ENCODE measurements around the gene GTSE1. TPM values are rescaled to one million over a fixed set of nuclear protein-coding genes. Genes with fewer than 3 reads are reported as not detected.

The GTSE1 gene
- total and polyA plus RNA-seq, 2 donors (not counting 1 experiment from before 2014, with no cell fraction given), result 2.0 to 3.6 TPM

DNA sequence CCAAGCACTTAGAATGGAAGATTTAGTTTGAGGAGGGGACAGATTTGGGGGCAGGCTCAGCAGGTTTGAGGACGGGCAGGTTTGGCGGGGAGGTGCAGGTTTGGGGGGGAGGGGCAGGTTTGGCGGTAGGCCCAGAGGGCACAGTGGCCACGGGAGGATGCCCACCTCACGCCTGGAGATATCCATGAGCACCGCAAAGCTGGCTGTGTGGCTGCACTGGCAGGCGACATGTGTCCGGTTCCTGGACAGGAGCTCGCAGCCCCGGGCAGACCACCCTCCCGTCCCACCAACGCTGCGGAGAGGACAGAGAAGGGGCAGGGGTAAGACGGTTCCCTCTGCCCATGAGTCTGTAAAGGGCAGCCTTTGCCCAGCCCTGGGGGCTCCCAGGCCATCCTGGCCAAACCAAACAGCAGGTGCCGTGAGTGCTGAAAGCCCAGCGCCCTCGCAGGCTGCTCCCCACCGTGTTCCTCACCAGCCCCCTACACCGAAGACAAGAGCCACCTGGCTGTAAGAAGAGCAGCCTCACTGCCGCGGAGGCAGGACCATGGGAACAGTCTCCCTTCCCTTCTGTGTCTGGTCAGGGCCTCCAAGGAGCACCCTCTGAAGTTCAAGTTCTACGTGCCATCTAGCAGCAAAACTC is 81.9 kb downstream of the GTSE1 start:
- Histone ChIP-seq H3K9ac (ENCODE audit: insufficient read depth, low read length) (no peak overlapping the region), H3K9me3 (ENCODE audit: control insufficient read depth, insufficient read depth, low read depth, low read length) (no peaks in the 10 kb centered on the region), H3K36me3 (ENCODE audit: control insufficient read depth, insufficient read depth, low read length) (no peaks in the 10 kb centered on the region), H4K20me1 (ENCODE audit: control insufficient read depth, extremely low read depth, insufficient read depth, low read length) (no peaks in the 10 kb centered on the region), H3K79me2 (ENCODE audit: control insufficient read depth, insufficient read depth, low read length) (no peaks in the 10 kb centered on the region), H3K27ac (ENCODE audit: insufficient read depth, low read length) (no peak overlapping the region), H3K4me2 (ENCODE audit: extremely low read depth, insufficient read depth, low read length) (no peak overlapping the region), H3K4me1 (ENCODE audit: control insufficient read depth, extremely low read depth, insufficient read depth, low read length) (no peaks in the 10 kb centered on the region), H3K4me3 (replicated peaks in 1 of 4; ENCODE audit: control extremely low read depth in 1 of 4, insufficient read depth in 1 of 4, low read depth in 3 of 4, low read length in 4 of 4) (no peak overlapping the region), H2AFZ (ENCODE audit: low read length) (no peak overlapping the region), H3K27me3 (ENCODE audit: control insufficient read depth, insufficient read depth, low read length) (no peaks in the 10 kb centered on the region)
- DNase-seq (ENCODE audit: low read depth in 2 of 2), result no peak
- no peak for TF ChIP-seq EZH2 (IDR thresholded peaks at IDR 0.05; ENCODE audit: low read length, missing control alignments)
- TF ChIP-seq, protein P1, sequence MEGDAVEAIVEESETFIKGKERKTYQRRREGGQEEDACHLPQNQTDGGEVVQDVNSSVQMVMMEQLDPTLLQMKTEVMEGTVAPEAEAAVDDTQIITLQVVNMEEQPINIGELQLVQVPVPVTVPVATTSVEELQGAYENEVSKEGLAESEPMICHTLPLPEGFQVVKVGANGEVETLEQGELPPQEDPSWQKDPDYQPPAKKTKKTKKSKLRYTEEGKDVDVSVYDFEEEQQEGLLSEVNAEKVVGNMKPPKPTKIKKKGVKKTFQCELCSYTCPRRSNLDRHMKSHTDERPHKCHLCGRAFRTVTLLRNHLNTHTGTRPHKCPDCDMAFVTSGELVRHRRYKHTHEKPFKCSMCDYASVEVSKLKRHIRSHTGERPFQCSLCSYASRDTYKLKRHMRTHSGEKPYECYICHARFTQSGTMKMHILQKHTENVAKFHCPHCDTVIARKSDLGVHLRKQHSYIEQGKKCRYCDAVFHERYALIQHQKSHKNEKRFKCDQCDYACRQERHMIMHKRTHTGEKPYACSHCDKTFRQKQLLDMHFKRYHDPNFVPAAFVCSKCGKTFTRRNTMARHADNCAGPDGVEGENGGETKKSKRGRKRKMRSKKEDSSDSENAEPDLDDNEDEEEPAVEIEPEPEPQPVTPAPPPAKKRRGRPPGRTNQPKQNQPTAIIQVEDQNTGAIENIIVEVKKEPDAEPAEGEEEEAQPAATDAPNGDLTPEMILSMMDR (conservative IDR thresholded peaks at IDR 0.05 in 1 of 2, IDR thresholded peaks at IDR 0.05 in 1 of 2; ENCODE audit: low read depth in 1 of 2, low read length in 2 of 2), result no peak

DNA sequence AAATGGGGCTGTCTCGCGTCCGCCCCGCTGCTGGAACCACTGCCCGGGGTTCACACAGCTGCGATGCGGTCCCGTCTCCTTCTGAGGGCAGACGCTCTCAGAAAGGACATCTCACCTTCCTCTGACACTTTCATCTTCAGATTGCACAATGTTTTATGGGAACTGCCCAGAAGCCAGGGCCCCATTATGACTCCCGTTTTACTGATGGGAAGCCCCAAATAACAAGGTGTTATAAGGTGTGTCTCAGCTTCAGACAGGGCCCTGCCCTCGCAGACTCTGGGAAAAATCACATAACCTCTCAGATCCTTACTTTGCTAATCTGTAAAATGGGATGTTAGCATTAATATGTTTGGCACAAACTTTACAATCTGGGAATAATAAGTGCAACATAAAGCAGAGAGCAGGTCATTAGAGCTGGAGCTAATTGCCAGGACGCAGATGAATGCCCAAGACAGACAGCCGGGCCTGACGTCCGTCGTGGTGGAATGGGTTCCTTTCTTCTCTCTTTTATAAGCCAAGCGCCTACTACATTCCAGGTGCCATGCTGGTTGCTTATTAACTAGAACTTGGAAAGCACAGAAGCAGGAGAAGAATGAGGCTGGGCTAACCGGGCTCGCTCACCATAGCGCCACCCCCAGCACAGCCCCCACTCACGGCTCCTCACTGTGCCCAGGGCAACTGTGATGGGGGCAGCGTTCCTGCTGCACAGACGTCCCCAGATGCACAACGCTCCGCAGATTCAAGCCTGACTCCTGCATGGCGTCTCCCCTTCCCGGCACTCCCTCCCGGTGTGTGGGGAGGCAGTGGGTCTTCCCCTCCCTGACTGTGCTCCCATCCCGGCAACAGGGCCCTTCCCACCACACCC is 82.6 kb downstream of the GTSE1 start:
- Histone ChIP-seq H3K27me3 (ENCODE audit: control insufficient read depth, insufficient read depth, low read length) (no peaks in the 10 kb centered on the region), H2AFZ (ENCODE audit: low read length) (no peak overlapping the region), H4K20me1 (ENCODE audit: control insufficient read depth, extremely low read depth, insufficient read depth, low read length) (no peaks in the 10 kb centered on the region), H3K9me3 (ENCODE audit: control insufficient read depth, insufficient read depth, low read depth, low read length) (no peaks in the 10 kb centered on the region), H3K36me3 (ENCODE audit: control insufficient read depth, insufficient read depth, low read length) (no peaks in the 10 kb centered on the region), H3K9ac (ENCODE audit: insufficient read depth, low read length) (no peak overlapping the region), H3K27ac (ENCODE audit: insufficient read depth, low read length) (no peak overlapping the region), H3K4me3 (replicated peaks in 1 of 4; ENCODE audit: control extremely low read depth in 1 of 4, insufficient read depth in 1 of 4, low read depth in 3 of 4, low read length in 4 of 4) (no peak overlapping the region), H3K79me2 (ENCODE audit: control insufficient read depth, insufficient read depth, low read length) (no peaks in the 10 kb centered on the region), H3K4me1 (ENCODE audit: control insufficient read depth, extremely low read depth, insufficient read depth, low read length) (no peaks in the 10 kb centered on the region), H3K4me2 (ENCODE audit: extremely low read depth, insufficient read depth, low read length) (no peak overlapping the region)
- no peak for DNase-seq (ENCODE audit: low read depth in 2 of 2)
- TF ChIP-seq, protein P1 (conservative IDR thresholded peaks at IDR 0.05 in 1 of 2, IDR thresholded peaks at IDR 0.05 in 1 of 2; ENCODE audit: low read depth in 1 of 2, low read length in 2 of 2), result no peak
- TF ChIP-seq EZH2 (IDR thresholded peaks at IDR 0.05; ENCODE audit: low read length, missing control alignments), result no peak

DNA sequence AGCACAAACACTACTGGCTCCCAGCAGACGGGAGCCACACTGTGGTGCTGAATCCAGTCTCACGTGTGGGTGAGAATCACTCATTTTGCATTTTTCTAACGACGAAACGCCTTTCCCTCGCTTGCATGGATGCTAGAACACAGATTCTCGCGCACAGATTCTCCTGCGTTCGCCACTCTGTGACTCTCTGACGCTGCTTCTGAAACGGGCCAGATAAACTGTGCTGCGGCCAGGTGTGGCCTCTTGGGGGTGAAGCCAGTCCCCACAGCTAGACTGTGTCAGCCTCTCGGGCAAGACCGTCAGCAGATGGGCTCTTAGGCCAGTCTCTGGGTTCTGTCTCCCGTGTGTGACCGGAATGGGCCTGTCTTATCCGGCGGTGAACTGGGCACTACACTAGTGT is 83.4 kb downstream of the GTSE1 start:
- Histone ChIP-seq H3K9me3 (ENCODE audit: control insufficient read depth, insufficient read depth, low read depth, low read length) (no peaks in the 10 kb centered on the region), H3K27ac (ENCODE audit: insufficient read depth, low read length) (no peak overlapping the region), H3K27me3 (ENCODE audit: control insufficient read depth, insufficient read depth, low read length) (no peaks in the 10 kb centered on the region), H3K4me2 (ENCODE audit: extremely low read depth, insufficient read depth, low read length) (no peak overlapping the region), H3K9ac (ENCODE audit: insufficient read depth, low read length) (no peak overlapping the region), H3K4me3 (replicated peaks in 1 of 4; ENCODE audit: control extremely low read depth in 1 of 4, insufficient read depth in 1 of 4, low read depth in 3 of 4, low read length in 4 of 4) (no peak overlapping the region), H3K36me3 (ENCODE audit: control insufficient read depth, insufficient read depth, low read length) (no peaks in the 10 kb centered on the region), H3K79me2 (ENCODE audit: control insufficient read depth, insufficient read depth, low read length) (no peaks in the 10 kb centered on the region), H2AFZ (ENCODE audit: low read length) (no peak overlapping the region), H4K20me1 (ENCODE audit: control insufficient read depth, extremely low read depth, insufficient read depth, low read length) (no peaks in the 10 kb centered on the region), H3K4me1 (ENCODE audit: control insufficient read depth, extremely low read depth, insufficient read depth, low read length) (no peaks in the 10 kb centered on the region)
- TF ChIP-seq EZH2 (IDR thresholded peaks at IDR 0.05; ENCODE audit: low read length, missing control alignments), result no peak
- TF ChIP-seq, protein P1 (conservative IDR thresholded peaks at IDR 0.05 in 1 of 2, IDR thresholded peaks at IDR 0.05 in 1 of 2; ENCODE audit: low read depth in 1 of 2, low read length in 2 of 2), result no peak
- DNase-seq (ENCODE audit: low read depth in 2 of 2), result no peak

All from fibroblast of lung (primary cell).